HCT116 (cell line): Measurements from ENCODE around the gene AKAP5. TPM values are rescaled to one million over a fixed set of nuclear protein-coding genes. Genes with fewer than 3 reads are reported as not detected.

ENCODE experiments used
- ATAC-seq: fragments of 200-7000 bp; cut with Tn5 transposase; 2 replicates; pipeline ENCODE4 v1.9.1; 2020; ENCODE audit warnings: mild to moderate bottlenecking, moderate library complexity
- BruUV-seq: library from RNA; stranded (reverse); fragments of 400-500 nt; replicated peaks from 2 replicates; lab custom pipeline; 2021; lab: Mats Ljungman, UMichigan
- CTCF ChIA-PET: fragments of 300-600 bp; sonication (Branson Sonifier 250); formaldehyde crosslinking; loops from one replicate; lab custom pipeline; 2021; ENCODE audit warnings: antibody characterized with exemption; lab: Charles Lee
- POLR2A ChIA-PET: fragments of 300-600, 350-600 bp; sonication (Branson Sonifier 250); formaldehyde crosslinking; loops from one replicate; lab custom pipeline; 2021; ENCODE audit warnings: antibody characterized with exemption; lab: Charles Lee
- RAD21 ChIA-PET, 2 experiments: fragments of 300-600 bp; sonication (Branson Sonifier 250); formaldehyde crosslinking; loops; one replicate each; lab custom pipeline; 2023; ENCODE audit warnings: low total read pairs in 2 of 2; ENCODE audit not compliant: uncharacterized antibody in 2 of 2, unreplicated experiment in 2 of 2, low non-redundant PET in 1 of 2; lab: Charles Lee
- DNase-seq: peaks from one replicate; pipeline ENCODE4 v3.0.0-alpha.2; 2010; ENCODE audit warnings: low read depth, low spot score
- H2AFZ ChIP-seq: fragments of 200-600 bp; shearing (Covaris generic), sonication (generic); 2 replicates; pipeline ENCODE4 v1.6.1; 2017; ENCODE audit warnings: low read depth, mixed run types, mixed read lengths, antibody characterized with exemption, low read length; ENCODE audit not compliant: poor library complexity, severe bottlenecking
- H3K27ac ChIP-seq: 2 replicates; pipeline ENCODE4 v1.5.1; 2012; ENCODE audit warnings: low read depth, low read length
- H3K27me3 ChIP-seq: fragments of 200-600 bp; sonication (generic); 2 replicates; pipeline ENCODE4 v1.6.1; 2016; ENCODE audit warnings: mixed run types, low read length, mixed read lengths; ENCODE audit not compliant: insufficient read depth
- H3K36me3 ChIP-seq, 2 experiments: fragments of 200-500 bp in 1 of 2; fragments of 200-600 bp in 1 of 2; sonication (Bioruptor generic) in 1 of 2; sonication (generic) in 1 of 2; 2 replicates each; pipeline versions ENCODE4 v1.5.1 to v1.6.1; 2014 to 2016; ENCODE audit warnings: low read length in 2 of 2, inconsistent platforms in 1 of 2, mixed read lengths in 1 of 2, mixed run types in 1 of 2; ENCODE audit not compliant: insufficient read depth in 2 of 2, control insufficient read depth in 1 of 2
- H3K4me1 ChIP-seq, 2 experiments: fragments of 200-600 bp in 1 of 2; sonication (generic) in 1 of 2; 2 replicates each; pipeline versions ENCODE4 v1.5.1 to v1.6.1; 2012 to 2017; ENCODE audit warnings: low read length in 2 of 2, inconsistent platforms in 1 of 2, mild to moderate bottlenecking in 1 of 2, mixed read lengths in 1 of 2, mixed run types in 1 of 2, moderate library complexity in 1 of 2; ENCODE audit not compliant: insufficient read depth in 2 of 2, control insufficient read depth in 1 of 2
- H3K4me2 ChIP-seq: fragments of 200-600 bp; sonication (generic); 2 replicates; pipeline ENCODE4 v1.6.1; 2017; ENCODE audit warnings: mixed run types, low read length, mixed read lengths
- H3K4me3 ChIP-seq, 2 experiments: fragments of 200-600 bp in 1 of 2; sonication (generic) in 1 of 2; replicated peaks in 1 of 2; 2 replicates each; pipeline ENCODE4 v1.5.1; 2011 to 2016; ENCODE audit warnings: low read length in 2 of 2, control low read depth in 1 of 2, low read depth in 1 of 2, mild to moderate bottlenecking in 1 of 2, mixed read lengths in 1 of 2, mixed run types in 1 of 2
- H3K79me2 ChIP-seq: fragments of 200-600 bp; sonication (generic); 2 replicates; pipeline ENCODE4 v1.6.1; 2017; ENCODE audit warnings: mild to moderate bottlenecking, mixed run types, low read length, moderate library complexity, mixed read lengths; ENCODE audit not compliant: insufficient read depth
- H3K9ac ChIP-seq: fragments of 200-600 bp; sonication (generic); 2 replicates; pipeline ENCODE4 v1.6.1; 2016; ENCODE audit warnings: low read length, mixed read lengths
- H3K9me2 ChIP-seq: fragments of 200-600 bp; sonication (generic), shearing (Covaris generic); 2 replicates; pipeline ENCODE4 v1.6.1; 2017; ENCODE audit warnings: mixed run types, mild to moderate bottlenecking, moderate library complexity; ENCODE audit not compliant: insufficient read depth
- H3K9me3 ChIP-seq, 2 experiments: fragments of 200-500 bp in 1 of 2; fragments of 200-600 bp in 1 of 2; sonication (Bioruptor generic) in 1 of 2; sonication (generic) in 1 of 2; 2 replicates each; pipeline ENCODE4 v1.6.1; 2014 to 2017; ENCODE audit warnings: low read length in 2 of 2, mixed read lengths in 2 of 2, inconsistent platforms in 1 of 2, low read depth in 1 of 2, mild to moderate bottlenecking in 1 of 2, mixed run types in 1 of 2, moderate library complexity in 1 of 2; ENCODE audit not compliant: control insufficient read depth in 1 of 2, insufficient read depth in 1 of 2
- H4K20me1 ChIP-seq: fragments of 200-600 bp; sonication (generic), shearing (Covaris generic); 2 replicates; pipeline ENCODE4 v1.6.1; 2017; ENCODE audit warnings: mixed run types, mild to moderate bottlenecking, moderate library complexity; ENCODE audit not compliant: insufficient read depth
- CBX3 ChIP-seq: IDR thresholded peaks from 2 replicates; pipeline ENCODE4 v1.6.1; 2012; ENCODE audit warnings: low read depth
- CEBPB ChIP-seq: IDR thresholded peaks from 2 replicates; pipeline ENCODE4 v1.6.1; 2012; ENCODE audit warnings: low read depth
- CTCF ChIP-seq, 3 experiments: fragments of 200-600 bp in 1 of 3; sonication (generic) in 1 of 3; IDR thresholded peaks in 2 of 3; conservative IDR thresholded peaks in 1 of 3; 2 replicates each; pipeline ENCODE4 v1.5.1; 2012 to 2017; ENCODE audit warnings: low read depth in 2 of 3, low read length in 2 of 3, antibody characterized with exemption in 1 of 3, borderline replicate concordance in 1 of 3, control low read depth in 1 of 3, mild to moderate bottlenecking in 1 of 3, mixed read lengths in 1 of 3, mixed run types in 1 of 3, moderate library complexity in 1 of 3; ENCODE audit not compliant: insufficient read depth in 1 of 3
- EGR1 ChIP-seq: IDR thresholded peaks from 2 replicates; pipeline ENCODE4 v1.6.1; 2012; ENCODE audit warnings: low read depth
- ELF1 ChIP-seq: IDR thresholded peaks from 2 replicates; pipeline ENCODE4 v1.6.1; 2012; ENCODE audit warnings: low read depth, borderline replicate concordance
- EZH2phosphoT487 ChIP-seq: fragments of 200-600 bp; IDR thresholded peaks from 2 replicates; pipeline ENCODE4 v1.6.1; 2018; ENCODE audit warnings: antibody characterized with exemption, borderline replicate concordance
- FOSL1 ChIP-seq: IDR thresholded peaks from 2 replicates; pipeline ENCODE4 v1.6.1; 2012; ENCODE audit warnings: low read depth
- JUND ChIP-seq: IDR thresholded peaks from 2 replicates; pipeline ENCODE4 v1.6.1; 2012
- POLR2AphosphoS5 ChIP-seq: IDR thresholded peaks from 2 replicates; pipeline ENCODE4 v1.6.1; 2011; ENCODE audit warnings: mild to moderate bottlenecking, low read depth, low read length, moderate library complexity
- SIN3A ChIP-seq: IDR thresholded peaks from 2 replicates; pipeline ENCODE4 v1.6.1; 2012; ENCODE audit warnings: low read depth
- SP1 ChIP-seq: IDR thresholded peaks from 2 replicates; pipeline ENCODE4 v1.6.1; 2012; ENCODE audit warnings: low read depth
- SRF ChIP-seq: IDR thresholded peaks from 2 replicates; pipeline ENCODE4 v1.6.1; 2012; ENCODE audit warnings: low read depth
- ZBTB33 ChIP-seq: IDR thresholded peaks from 2 replicates; pipeline ENCODE4 v1.6.1; 2011; ENCODE audit warnings: mild to moderate bottlenecking, low read length, moderate library complexity; ENCODE audit not compliant: insufficient replicate concordance; ENCODE audit errors: extremely low read depth
- ZFX ChIP-seq: fragments of 450-650 bp; IDR thresholded peaks from 2 replicates; pipeline ENCODE4 v1.6.1; 2017
- ZNF274 ChIP-seq: fragments of 200-500 bp; sonication (Bioruptor generic); IDR thresholded peaks from 2 replicates; pipeline ENCODE4 v1.6.1; 2014; ENCODE audit warnings: mild to moderate bottlenecking, low read depth, low read length, inconsistent platforms
- intact Hi-C: fragments of 100-400 bp; cut with micrococcal nuclease; formaldehyde crosslinking; loops from 2 replicates; pipeline ENCODE4 v1.10.0; 2022
- total RNA-seq: library from RNA; stranded (reverse); gene quantifications from one replicate; pipeline ENCODE4 v1.2.1, GENCODE V29; 2021; ENCODE audit not compliant: unreplicated experiment
- TF ChIP-seq, protein P1 (sequence below): IDR thresholded peaks from 2 replicates; pipeline ENCODE4 v1.6.1; 2012
- TF ChIP-seq, protein P2 (sequence below): IDR thresholded peaks from 2 replicates; pipeline ENCODE4 v1.6.1; 2012; ENCODE audit warnings: low read depth
- TF ChIP-seq, protein P3 (sequence below): IDR thresholded peaks from 2 replicates; pipeline ENCODE4 v1.6.1; 2012

The AKAP5 gene
- total RNA-seq, 1 experiment from 2014 or later = 0.54 TPM

DNA sequence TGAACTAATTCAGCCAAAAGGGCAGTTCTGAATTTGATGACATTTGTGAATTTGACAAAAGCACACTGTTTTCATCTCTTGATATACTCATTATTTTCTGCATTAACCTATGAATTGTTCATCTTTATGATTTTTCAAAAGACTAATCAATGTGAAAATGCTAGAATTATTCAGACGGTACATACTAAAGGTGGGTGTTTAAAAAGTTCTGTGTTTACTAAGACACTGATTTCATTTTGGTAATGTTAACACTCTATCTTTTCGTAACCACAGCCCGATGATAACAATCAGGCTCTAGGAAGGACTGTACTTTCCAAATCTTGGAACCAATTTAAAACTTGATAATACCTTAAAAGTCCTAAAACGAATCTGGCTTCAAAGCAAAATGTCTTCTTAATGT lies 9.4 kb downstream of the AKAP5 start:
- H3K4me3 ChIP-seq = no peak overlapping the region
- TF ChIP-seq CEBPB (no peak), ELF1 (no peak), ZFX (no peak), SIN3A (no peak), SP1 (no peak), CTCF (IDR thresholded peaks at IDR 0.05 in 2 of 3, conservative IDR thresholded peaks at IDR 0.05 in 1 of 3; ENCODE audit: borderline replicate concordance in 1 of 3, insufficient read depth in 1 of 3, low read depth in 2 of 3, low read length in 2 of 3) (no peak), CBX3 (no peak), POLR2AphosphoS5 (no peak), FOSL1 (no peak), SRF (no peak), EGR1 (no peak), ZNF274 (no peak), ZBTB33 (no peak), EZH2phosphoT487 (no peak), JUND (no peak)
- TF ChIP-seq, protein P1, sequence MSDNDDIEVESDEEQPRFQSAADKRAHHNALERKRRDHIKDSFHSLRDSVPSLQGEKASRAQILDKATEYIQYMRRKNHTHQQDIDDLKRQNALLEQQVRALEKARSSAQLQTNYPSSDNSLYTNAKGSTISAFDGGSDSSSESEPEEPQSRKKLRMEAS = no peak
- TF ChIP-seq, protein P2, sequence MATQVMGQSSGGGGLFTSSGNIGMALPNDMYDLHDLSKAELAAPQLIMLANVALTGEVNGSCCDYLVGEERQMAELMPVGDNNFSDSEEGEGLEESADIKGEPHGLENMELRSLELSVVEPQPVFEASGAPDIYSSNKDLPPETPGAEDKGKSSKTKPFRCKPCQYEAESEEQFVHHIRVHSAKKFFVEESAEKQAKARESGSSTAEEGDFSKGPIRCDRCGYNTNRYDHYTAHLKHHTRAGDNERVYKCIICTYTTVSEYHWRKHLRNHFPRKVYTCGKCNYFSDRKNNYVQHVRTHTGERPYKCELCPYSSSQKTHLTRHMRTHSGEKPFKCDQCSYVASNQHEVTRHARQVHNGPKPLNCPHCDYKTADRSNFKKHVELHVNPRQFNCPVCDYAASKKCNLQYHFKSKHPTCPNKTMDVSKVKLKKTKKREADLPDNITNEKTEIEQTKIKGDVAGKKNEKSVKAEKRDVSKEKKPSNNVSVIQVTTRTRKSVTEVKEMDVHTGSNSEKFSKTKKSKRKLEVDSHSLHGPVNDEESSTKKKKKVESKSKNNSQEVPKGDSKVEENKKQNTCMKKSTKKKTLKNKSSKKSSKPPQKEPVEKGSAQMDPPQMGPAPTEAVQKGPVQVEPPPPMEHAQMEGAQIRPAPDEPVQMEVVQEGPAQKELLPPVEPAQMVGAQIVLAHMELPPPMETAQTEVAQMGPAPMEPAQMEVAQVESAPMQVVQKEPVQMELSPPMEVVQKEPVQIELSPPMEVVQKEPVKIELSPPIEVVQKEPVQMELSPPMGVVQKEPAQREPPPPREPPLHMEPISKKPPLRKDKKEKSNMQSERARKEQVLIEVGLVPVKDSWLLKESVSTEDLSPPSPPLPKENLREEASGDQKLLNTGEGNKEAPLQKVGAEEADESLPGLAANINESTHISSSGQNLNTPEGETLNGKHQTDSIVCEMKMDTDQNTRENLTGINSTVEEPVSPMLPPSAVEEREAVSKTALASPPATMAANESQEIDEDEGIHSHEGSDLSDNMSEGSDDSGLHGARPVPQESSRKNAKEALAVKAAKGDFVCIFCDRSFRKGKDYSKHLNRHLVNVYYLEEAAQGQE = no peak
- TF ChIP-seq, protein P3, sequence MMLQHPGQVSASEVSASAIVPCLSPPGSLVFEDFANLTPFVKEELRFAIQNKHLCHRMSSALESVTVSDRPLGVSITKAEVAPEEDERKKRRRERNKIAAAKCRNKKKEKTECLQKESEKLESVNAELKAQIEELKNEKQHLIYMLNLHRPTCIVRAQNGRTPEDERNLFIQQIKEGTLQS = no peak
- TF ChIP-seq, all 23 proteins: peak for 0
- RAD21 ChIA-PET = no interaction called here
- H3K4me2 ChIP-seq = no peak overlapping the region
- H2AFZ ChIP-seq = no peak overlapping the region
- H3K79me2 ChIP-seq = no peaks in the 10 kb centered on the region
- H3K27me3 ChIP-seq = no peaks in the 10 kb centered on the region
- BruUV-seq = no TSS peak
- ATAC-seq = no peak
- no peaks in the 10 kb centered on the region for H3K9me2 ChIP-seq
- POLR2A ChIA-PET = no interaction called here
- CTCF ChIA-PET = interaction anchor here (0.6 kb wide), 1 partner anchor 131 kb away, joined by 3 read pairs; no protein-coding TSS in a partner anchor
- no peaks in the 10 kb centered on the region for H3K4me1 ChIP-seq
- H4K20me1 ChIP-seq = 0 out of 2 replicates have a peak, but pooled peaks cover 3% of the 10 kb centered on the region
- H3K9ac ChIP-seq = no peak overlapping the region
- no peak for DNase-seq
- H3K36me3 ChIP-seq = no peaks in the 10 kb centered on the region
- no peak overlapping the region for H3K27ac ChIP-seq
- intact Hi-C loops = loop anchor here (10.0 kb wide), 1 partner anchor 460 kb away; no protein-coding TSS in a partner anchor
- H3K9me3 ChIP-seq = no peaks in the 10 kb centered on the region
